SK-N-SH treated with all-trans-retinoic acid at 6 μM for 48 hours (cell line): ENCODE measurements around the gene RBM3.

Experiments
- ARNTL ChIP-seq: fragments of 450-650 bp; formaldehyde crosslinking; IDR thresholded peaks from 2 replicates; pipeline ENCODE4 v1.5.0; 2020; ENCODE audit warnings: low read depth, mild to moderate bottlenecking, moderate library complexity, borderline replicate concordance
- CSDC2 ChIP-seq: fragments of 250-450 bp; sonication (Bioruptor Pico); IDR thresholded peaks from 2 replicates; pipeline ENCODE4 v1.5.0; 2020; ENCODE audit warnings: mild to moderate bottlenecking, moderate library complexity
- ESRRG ChIP-seq: fragments of 250-450 bp; sonication (Bioruptor Pico); IDR thresholded peaks from 2 replicates; pipeline ENCODE4 v1.6.1; 2021; ENCODE audit warnings: mild to moderate bottlenecking
- GLIS3 ChIP-seq: fragments of 250-450 bp; sonication (Bioruptor Pico); IDR thresholded peaks from 2 replicates; pipeline ENCODE4 v1.5.0; 2020; ENCODE audit warnings: mild to moderate bottlenecking, moderate library complexity
- ISL1 ChIP-seq: fragments of 250-450 bp; sonication (Bioruptor Pico); IDR thresholded peaks from 2 replicates; pipeline ENCODE4 v2.1.2; 2022; ENCODE audit warnings: mild to moderate bottlenecking, moderate library complexity
- PPARA ChIP-seq: fragments of 250-450 bp; sonication (Bioruptor Pico); IDR thresholded peaks from 2 replicates; pipeline ENCODE4 v1.5.0; 2020; ENCODE audit warnings: mild to moderate bottlenecking, borderline replicate concordance
- RARB ChIP-seq: fragments of 250-450 bp; sonication (Bioruptor Pico); IDR thresholded peaks from 2 replicates; pipeline ENCODE4 v1.8.0; 2021; ENCODE audit warnings: mild to moderate bottlenecking, moderate library complexity
- TOX ChIP-seq: fragments of 250-450 bp; sonication (Bioruptor Pico); IDR thresholded peaks from 2 replicates; pipeline ENCODE4 v1.8.0; 2021; ENCODE audit warnings: mild to moderate bottlenecking, moderate library complexity, borderline replicate concordance
- ZC3H10 ChIP-seq: fragments of 250-450 bp; sonication (Bioruptor Pico); IDR thresholded peaks from 2 replicates; pipeline ENCODE4 v1.5.1; 2021; ENCODE audit warnings: mild to moderate bottlenecking, moderate library complexity
- ZFP30 ChIP-seq: fragments of 450-650 bp; formaldehyde crosslinking; IDR thresholded peaks from 2 replicates; pipeline ENCODE4 v1.5.0; 2022; ENCODE audit warnings: mild to moderate bottlenecking, moderate library complexity
- TF ChIP-seq, protein P1 (sequence below): fragments of 250-450 bp; sonication (Bioruptor Pico); IDR thresholded peaks from 2 replicates; pipeline ENCODE4 v1.8.0; 2020; ENCODE audit warnings: mild to moderate bottlenecking, moderate library complexity, borderline replicate concordance
- TF ChIP-seq, protein P2 (sequence below): fragments of 250-450 bp; sonication (Bioruptor Pico); IDR thresholded peaks from 2 replicates; pipeline ENCODE4 v1.5.1; 2020; ENCODE audit warnings: low read depth, mild to moderate bottlenecking, moderate library complexity

DNA sequence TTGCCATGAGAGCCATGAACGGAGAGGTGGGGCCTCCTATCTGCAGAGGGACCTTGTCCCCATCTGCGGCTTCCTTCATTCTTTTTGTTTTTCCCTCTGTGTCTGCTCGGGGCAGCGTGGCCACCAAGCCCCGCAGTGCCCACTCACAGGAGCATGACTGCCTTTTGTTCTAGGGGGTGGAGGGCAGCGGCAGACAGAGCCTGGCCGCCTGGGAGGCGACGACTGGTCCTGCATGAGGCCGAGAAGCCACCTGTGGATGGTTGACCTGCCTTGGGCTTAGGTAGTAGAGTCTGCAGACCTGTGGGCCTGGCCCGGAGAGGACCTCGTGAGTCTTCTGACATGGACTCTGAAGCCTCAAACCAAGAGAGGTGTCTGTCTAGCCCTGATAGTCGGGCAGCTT is 1.4 kb downstream of the RBM3 start:
- TF ChIP-seq ESRRG (CRISPR knock-in tag) (no peak), ZFP30 (CRISPR knock-in tag) (no peak), RARB (CRISPR knock-in tag) (no peak), ZC3H10 (CRISPR knock-in tag) (no peak), CSDC2 (CRISPR knock-in tag) (no peak), GLIS3 (no peak), ARNTL (CRISPR knock-in tag) (no peak), TOX (no peak), PPARA (no peak), ISL1 (CRISPR knock-in tag) (no peak)
- TF ChIP-seq, protein P1, sequence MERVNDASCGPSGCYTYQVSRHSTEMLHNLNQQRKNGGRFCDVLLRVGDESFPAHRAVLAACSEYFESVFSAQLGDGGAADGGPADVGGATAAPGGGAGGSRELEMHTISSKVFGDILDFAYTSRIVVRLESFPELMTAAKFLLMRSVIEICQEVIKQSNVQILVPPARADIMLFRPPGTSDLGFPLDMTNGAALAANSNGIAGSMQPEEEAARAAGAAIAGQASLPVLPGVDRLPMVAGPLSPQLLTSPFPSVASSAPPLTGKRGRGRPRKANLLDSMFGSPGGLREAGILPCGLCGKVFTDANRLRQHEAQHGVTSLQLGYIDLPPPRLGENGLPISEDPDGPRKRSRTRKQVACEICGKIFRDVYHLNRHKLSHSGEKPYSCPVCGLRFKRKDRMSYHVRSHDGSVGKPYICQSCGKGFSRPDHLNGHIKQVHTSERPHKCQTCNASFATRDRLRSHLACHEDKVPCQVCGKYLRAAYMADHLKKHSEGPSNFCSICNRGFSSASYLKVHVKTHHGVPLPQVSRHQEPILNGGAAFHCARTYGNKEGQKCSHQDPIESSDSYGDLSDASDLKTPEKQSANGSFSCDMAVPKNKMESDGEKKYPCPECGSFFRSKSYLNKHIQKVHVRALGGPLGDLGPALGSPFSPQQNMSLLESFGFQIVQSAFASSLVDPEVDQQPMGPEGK (CRISPR knock-in tag), result no peak
- TF ChIP-seq, protein P2, sequence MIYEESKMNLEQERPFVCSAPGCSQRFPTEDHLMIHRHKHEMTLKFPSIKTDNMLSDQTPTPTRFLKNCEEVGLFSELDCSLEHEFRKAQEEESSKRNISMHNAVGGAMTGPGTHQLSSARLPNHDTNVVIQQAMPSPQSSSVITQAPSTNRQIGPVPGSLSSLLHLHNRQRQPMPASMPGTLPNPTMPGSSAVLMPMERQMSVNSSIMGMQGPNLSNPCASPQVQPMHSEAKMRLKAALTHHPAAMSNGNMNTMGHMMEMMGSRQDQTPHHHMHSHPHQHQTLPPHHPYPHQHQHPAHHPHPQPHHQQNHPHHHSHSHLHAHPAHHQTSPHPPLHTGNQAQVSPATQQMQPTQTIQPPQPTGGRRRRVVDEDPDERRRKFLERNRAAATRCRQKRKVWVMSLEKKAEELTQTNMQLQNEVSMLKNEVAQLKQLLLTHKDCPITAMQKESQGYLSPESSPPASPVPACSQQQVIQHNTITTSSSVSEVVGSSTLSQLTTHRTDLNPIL (CRISPR knock-in tag), result no peak
